ENCODE results near the gene KRT26. TPM values are rescaled to one million over a fixed set of nuclear protein-coding genes. Genes with fewer than 3 reads are reported as not detected.

KRT26 gene
- total and polyA plus RNA-seq, 2 donors (not counting 1 experiment from before 2014, with no cell fraction given), result not detected

- ChIA-PET CTCF (no interaction called here), POLR2A (no interaction called here)
- no peaks in the 10 kb centered on the region for H3K36me3 ChIP-seq (replicated peaks in 1 of 2; ENCODE audit: control extremely low read depth in 1 of 2, control insufficient read depth in 1 of 2, extremely low read depth in 1 of 2, insufficient read depth in 2 of 2, low read length in 1 of 2)
- ATAC-seq (ENCODE audit: low read depth) (no peak), DNase-seq (no peak)
- no peak overlapping the region for H2AFZ ChIP-seq (ENCODE audit: insufficient read depth, low read depth, low read length, poor library complexity, severe bottlenecking)
- Mint-ChIP-seq H3K9me3 (ENCODE audit: insufficient read depth) (peaks cover 4% of the 10 kb centered on the region), H3K4me3 (no peak overlapping the region), H3K4me1 (no peaks in the 10 kb centered on the region), H3K27ac (no peak overlapping the region), H3K27me3 (peaks cover 36% of the 10 kb centered on the region)
- H3K9ac ChIP-seq (ENCODE audit: low read length), result no peak overlapping the region
- H3K9me3 ChIP-seq (ENCODE audit: control extremely low read depth in 1 of 3, control insufficient read depth in 2 of 3, insufficient read depth in 1 of 3, low read length in 2 of 3), result peaks cover 0 to 7% (median 1%) of the 10 kb centered on the region in 3 donors
- no peaks in the 10 kb centered on the region for H3K79me2 ChIP-seq (ENCODE audit: control insufficient read depth, insufficient read depth, low read length)
- H3K27me3 ChIP-seq (replicated peaks in 1 of 4; ENCODE audit: control extremely low read depth in 1 of 4, control insufficient read depth in 3 of 4, insufficient read depth in 4 of 4, low read length in 3 of 4), result peaks cover 0 to 20% (median 13%) of the 10 kb centered on the region in 4 experiments
- H4K20me1 ChIP-seq (ENCODE audit: control insufficient read depth, insufficient read depth, low read length, poor library complexity, severe bottlenecking), result no peaks in the 10 kb centered on the region
- no peak overlapping the region for H3K4me3 ChIP-seq (ENCODE audit: control extremely low read depth in 1 of 5, extremely low read depth in 1 of 5, insufficient read depth in 1 of 5, low read depth in 2 of 5, low read length in 4 of 5)
- H3K4me2 ChIP-seq (replicated peaks; ENCODE audit: low read depth, low read length, poor library complexity, severe bottlenecking), result no peak overlapping the region
- H3K4me1 ChIP-seq (ENCODE audit: control insufficient read depth in 2 of 2, insufficient read depth in 2 of 2, low read length in 2 of 2), result no peaks in the 10 kb centered on the region
- intact Hi-C loops (cut with micrococcal nuclease), result no loop called here
- WGBS (ENCODE audit: insufficient coverage), result 44% methylated on average over 4 of the region's 4 CpGs
- no peak overlapping the region for H3K27ac ChIP-seq (ENCODE audit: low read length in 2 of 2)
- no peak for TF ChIP-seq CTCF (IDR thresholded peaks at IDR 0.05)
- TF ChIP-seq EZH2 (IDR thresholded peaks at IDR 0.05; ENCODE audit: borderline replicate concordance, insufficient read depth, low read depth, low read length, poor library complexity, severe bottlenecking), result no peak
These were observed 33.4 kb downstream of the KRT26 start for GRCh38 chr17:40738553-40738952.

- ChIA-PET POLR2A (no interaction called here), CTCF (no interaction called here)
- Mint-ChIP-seq H3K9me3 (ENCODE audit: insufficient read depth) (no peaks in the 10 kb centered on the region), H3K4me3 (no peak overlapping the region), H3K27ac (no peak overlapping the region), H3K27me3 (peaks cover 15% of the 10 kb centered on the region), H3K4me1 (peaks cover 3% of the 10 kb centered on the region)
- intact Hi-C loops (cut with micrococcal nuclease), result no loop called here
- TF ChIP-seq EZH2 (IDR thresholded peaks at IDR 0.05; ENCODE audit: borderline replicate concordance, insufficient read depth, low read depth, low read length, poor library complexity, severe bottlenecking) (no peak), CTCF (IDR thresholded peaks at IDR 0.05) (no peak)
- H3K9ac ChIP-seq (ENCODE audit: low read length), result no peak overlapping the region
- H3K36me3 ChIP-seq (replicated peaks in 1 of 2; ENCODE audit: control extremely low read depth in 1 of 2, control insufficient read depth in 1 of 2, extremely low read depth in 1 of 2, insufficient read depth in 2 of 2, low read length in 1 of 2), result no peaks in the 10 kb centered on the region
- H3K9me3 ChIP-seq (ENCODE audit: control extremely low read depth in 1 of 3, control insufficient read depth in 2 of 3, insufficient read depth in 1 of 3, low read length in 2 of 3), result peaks cover 0 to 3% (median 0%) of the 10 kb centered on the region in 3 donors
- H3K79me2 ChIP-seq (ENCODE audit: control insufficient read depth, insufficient read depth, low read length), result no peaks in the 10 kb centered on the region
- no peak overlapping the region for H2AFZ ChIP-seq (ENCODE audit: insufficient read depth, low read depth, low read length, poor library complexity, severe bottlenecking)
- no peak overlapping the region for H3K4me3 ChIP-seq (ENCODE audit: control extremely low read depth in 1 of 5, extremely low read depth in 1 of 5, insufficient read depth in 1 of 5, low read depth in 2 of 5, low read length in 4 of 5)
- H3K4me1 ChIP-seq (ENCODE audit: control insufficient read depth in 2 of 2, insufficient read depth in 2 of 2, low read length in 2 of 2), result no peaks in the 10 kb centered on the region
- DNase-seq (no peak), ATAC-seq (ENCODE audit: low read depth) (no peak)
- H3K4me2 ChIP-seq (replicated peaks; ENCODE audit: low read depth, low read length, poor library complexity, severe bottlenecking), result no peak overlapping the region
- no CpG with 5 or more reads among the region's 1 CpG for WGBS (ENCODE audit: insufficient coverage)
- no peak overlapping the region for H3K27ac ChIP-seq (ENCODE audit: low read length in 2 of 2)
- peaks cover 0 to 6% (median 2%) of the 10 kb centered on the region in 4 experiments for H3K27me3 ChIP-seq (replicated peaks in 1 of 4; ENCODE audit: control extremely low read depth in 1 of 4, control insufficient read depth in 3 of 4, insufficient read depth in 4 of 4, low read length in 3 of 4)
- H4K20me1 ChIP-seq (ENCODE audit: control insufficient read depth, insufficient read depth, low read length, poor library complexity, severe bottlenecking), result no peaks in the 10 kb centered on the region
These were observed 37.0 kb downstream of the KRT26 start for GRCh38 chr17:40735016-40735415.

Data from B cell (primary cell).